Endothelial cell of umbilical vein (primary cell): ENCODE results near the gene PPP1R26. TPM values are rescaled to one million over a fixed set of nuclear protein-coding genes. Genes with fewer than 3 reads are reported as not detected.

ENCODE experiments used
- BruUV-seq: library from RNA; stranded (reverse); fragments of 400-500 nt; replicated peaks from 2 replicates; lab custom pipeline; 2021; lab: Mats Ljungman, UMichigan
- CTCF ChIA-PET: fragments of 300-600, 350-600 bp; sonication (Branson Sonifier 250); formaldehyde crosslinking; loops from one replicate; lab custom pipeline; 2021; ENCODE audit warnings: antibody characterized with exemption, inconsistent platforms; lab: Charles Lee
- POLR2A ChIA-PET: fragments of 300-600, 350-600 bp; sonication (Branson Sonifier 250); formaldehyde crosslinking; loops from one replicate; lab custom pipeline; 2021; ENCODE audit warnings: antibody characterized with exemption, inconsistent platforms; lab: Charles Lee
- DNase-seq: peaks from one replicate; pipeline ENCODE4 v3.0.0-alpha.2; 2011; ENCODE audit warnings: low read depth, low spot score
- FAIRE-seq: peaks from 2 replicates; lab custom pipeline; 2011; peaks lifted over from hg19 to GRCh38; lab: Jason Lieb, UNC
- H2AFZ ChIP-seq: 2 replicates; pipeline ENCODE4 v1.6.0; 2012; ENCODE audit warnings: low read depth, low read length, control low read depth, inconsistent platforms
- H3K27ac ChIP-seq: 2 replicates; pipeline ENCODE4 v1.5.1; 2011; ENCODE audit warnings: low read depth, mild to moderate bottlenecking, control low read depth, low read length, moderate library complexity; ENCODE audit not compliant: insufficient read depth
- H3K27me3 ChIP-seq, 2 experiments: 2 replicates each; pipeline versions ENCODE4 v1.6.0 to v1.6.1; 2011; ENCODE audit warnings: low read length in 2 of 2, mixed read lengths in 1 of 2; ENCODE audit not compliant: control insufficient read depth in 2 of 2, insufficient read depth in 2 of 2
- H3K36me3 ChIP-seq, 2 experiments: 2 replicates in 1 of 2; 3 replicates in 1 of 2; pipeline ENCODE4 v1.5.1; 2011; ENCODE audit warnings: low read length in 2 of 2, mild to moderate bottlenecking in 1 of 2, moderate library complexity in 1 of 2; ENCODE audit not compliant: control insufficient read depth in 2 of 2, insufficient read depth in 2 of 2; ENCODE audit errors: extremely low read depth in 1 of 2
- H3K4me1 ChIP-seq: 3 replicates; pipeline ENCODE4 v1.5.1; 2011; ENCODE audit warnings: mild to moderate bottlenecking, low read length; ENCODE audit not compliant: control insufficient read depth, insufficient read depth; ENCODE audit errors: extremely low read depth
- H3K4me2 ChIP-seq: 2 replicates; pipeline ENCODE4 v1.6.1; 2011; ENCODE audit warnings: low read length, control low read depth, mixed read lengths; ENCODE audit not compliant: insufficient read depth
- H3K4me3 ChIP-seq, 3 experiments: fragments of 200-600 bp in 1 of 3; sonication (generic), shearing (Covaris generic) in 1 of 3; replicated peaks in 1 of 3; 2 replicates each; pipeline ENCODE4 v1.5.1; 2011 to 2016; ENCODE audit warnings: control low read depth in 3 of 3, low read length in 3 of 3, mild to moderate bottlenecking in 2 of 3, inconsistent platforms in 1 of 3, low read depth in 1 of 3, moderate library complexity in 1 of 3; ENCODE audit not compliant: insufficient read depth in 1 of 3
- H3K79me2 ChIP-seq: 2 replicates; pipeline ENCODE4 v1.6.0; 2012; ENCODE audit warnings: low read length, inconsistent platforms; ENCODE audit not compliant: control insufficient read depth, insufficient read depth
- H3K9ac ChIP-seq: replicated peaks from 2 replicates; pipeline ENCODE3; 2011; ENCODE audit warnings: low read length, control low read depth; ENCODE audit not compliant: insufficient read depth; ENCODE audit errors: extremely low read depth
- H3K9me1 ChIP-seq: replicated peaks from 3 replicates; pipeline ENCODE4 v1.6.0; 2011; ENCODE audit warnings: mild to moderate bottlenecking, low read length; ENCODE audit not compliant: control insufficient read depth, insufficient read depth; ENCODE audit errors: extremely low read depth
- H3K9me3 ChIP-seq: replicated peaks from 2 replicates; pipeline ENCODE4 v1.5.1; 2012; ENCODE audit warnings: low read length, inconsistent platforms; ENCODE audit not compliant: control insufficient read depth, insufficient read depth
- H4K20me1 ChIP-seq: replicated peaks from 2 replicates; pipeline ENCODE3; 2011; ENCODE audit warnings: mild to moderate bottlenecking, low read length; ENCODE audit not compliant: control insufficient read depth, insufficient read depth; ENCODE audit errors: extremely low read depth
- EZH2 ChIP-seq: IDR thresholded peaks from 2 replicates; pipeline ENCODE4 v1.6.1; 2012; ENCODE audit warnings: borderline replicate concordance, low read depth, mild to moderate bottlenecking, moderate library complexity, low read length, inconsistent platforms; ENCODE audit not compliant: severe bottlenecking
- GATA2 ChIP-seq: IDR thresholded peaks from 2 replicates; pipeline ENCODE4 v1.7.0; 2011; ENCODE audit warnings: low read depth, mild to moderate bottlenecking, moderate library complexity, mixed read lengths, low read length; ENCODE audit not compliant: insufficient read length, insufficient read depth
- JUN ChIP-seq: IDR thresholded peaks from 2 replicates; pipeline ENCODE4 v1.6.1; 2011; ENCODE audit warnings: borderline replicate concordance, low read depth; ENCODE audit not compliant: insufficient read length, insufficient read depth
- POLR2AphosphoS5 ChIP-seq: IDR thresholded peaks from 2 replicates; pipeline ENCODE4 v1.6.1; 2012; ENCODE audit warnings: low read depth, mild to moderate bottlenecking, control low read depth, low read length, moderate library complexity; ENCODE audit not compliant: insufficient read depth
- dilution Hi-C: fragments of 300-500 bp; cut with MboI; formaldehyde crosslinking; loops from one replicate; pipeline ENCODE4 v1.15.0; 2019; ENCODE audit warnings: low sequenced_read_pairs; ENCODE audit not compliant: extremely low pct_ligation_motif_present
- intact Hi-C: fragments of 100-400 bp; cut with micrococcal nuclease; formaldehyde crosslinking; loops from one replicate; pipeline ENCODE4 v1.10.0; 2022
- polyA plus RNA-seq, 4 experiments: library from polyadenylated mRNA; depleted of rRNA in 3 of 4; stranded (reverse) in 3 of 4; unstranded in 1 of 4; fragments of >200 nt; gene quantifications; 2 replicates each; pipeline versions ENCODE4 v1.2.1 to v1.2.3, GENCODE V29; 2011 to 2012; ENCODE audit warnings: missing spikeins in 1 of 4
- total RNA-seq: library from RNA; stranded (reverse); gene quantifications from 2 replicates; pipeline ENCODE4 v1.2.3, GENCODE V29; 2021
- TF ChIP-seq, protein P1 (sequence below), 2 donors: IDR thresholded peaks; 1 replicate in 1 of 2; 2 replicates in 1 of 2; pipeline ENCODE4 v1.5.1; 2011; ENCODE audit warnings: low read length in 2 of 2, mild to moderate bottlenecking in 2 of 2, moderate library complexity in 2 of 2, control low read depth in 1 of 2, inconsistent platforms in 1 of 2, low read depth in 1 of 2; ENCODE audit not compliant: insufficient read depth in 1 of 2; ENCODE audit errors: extremely low read depth in 1 of 2

PPP1R26 gene
- total and polyA plus RNA-seq, 2 donors (not counting 3 experiments of a cell fraction or from before 2014, with no cell fraction given) = 5.9 to 16.9 TPM

DNA sequence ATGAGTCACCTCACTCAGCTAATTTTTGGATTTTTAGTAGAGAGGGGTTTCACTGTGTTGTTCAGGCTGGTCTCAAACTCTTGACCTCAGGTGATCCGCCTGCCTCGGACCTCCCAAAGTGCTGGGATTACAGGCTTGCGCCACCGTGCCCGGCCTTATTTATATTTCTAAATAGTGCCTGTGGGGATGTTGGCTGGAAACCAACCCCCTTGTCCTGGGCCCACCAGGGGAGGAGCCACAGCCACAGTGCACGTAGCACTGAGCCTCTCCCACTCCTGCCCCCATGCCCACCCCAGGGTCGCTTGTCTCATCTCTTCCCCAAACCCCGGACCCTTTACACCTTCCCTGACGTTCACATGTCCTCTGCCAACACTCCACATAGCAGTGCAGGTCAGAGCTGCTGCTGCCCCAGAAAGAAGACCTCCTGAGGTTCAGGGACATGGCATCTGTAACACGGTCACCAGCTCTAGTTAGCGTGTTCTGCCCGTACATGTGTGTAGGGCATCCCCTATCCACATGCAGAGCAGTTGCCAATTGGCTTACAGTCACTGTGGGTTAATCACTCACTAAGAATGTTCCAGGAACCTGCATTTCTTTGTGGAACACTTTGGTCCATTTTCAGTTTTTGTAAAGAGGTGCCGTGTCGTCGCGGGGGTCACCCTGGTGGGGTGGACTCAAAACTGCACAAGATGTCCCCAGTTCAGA is 10.7 kb downstream of the PPP1R26 start:
- Histone ChIP-seq H3K36me3 (peaks cover 0 to 17% of the 10 kb centered on the region in 2 experiments), H3K9ac (no peak overlapping the region), H3K79me2 (no peaks in the 10 kb centered on the region), H3K4me3 (no peak overlapping the region), H3K4me2 (no peak overlapping the region), H4K20me1 (no peaks in the 10 kb centered on the region), H3K27ac (no peak overlapping the region), H3K9me1 (no peaks in the 10 kb centered on the region), H3K4me1 (no peaks in the 10 kb centered on the region), H3K27me3 (no peaks in the 10 kb centered on the region), H3K9me3 (no peaks in the 10 kb centered on the region), H2AFZ (no peak overlapping the region)
- dilution Hi-C loops = no loop called here
- intact Hi-C loops = no loop called here
- DNase-seq = no peak
- ChIA-PET POLR2A (no interaction called here), CTCF (interaction anchor here (1.2 to 2.0 kb wide), 2 partner anchors 10 to 14 kb away, joined by 5 to 6 read pairs; no protein-coding TSS in a partner anchor)
- no peak for FAIRE-seq
- TF ChIP-seq EZH2 (no peak), JUN (no peak)
- no TSS peak for BruUV-seq

DNA sequence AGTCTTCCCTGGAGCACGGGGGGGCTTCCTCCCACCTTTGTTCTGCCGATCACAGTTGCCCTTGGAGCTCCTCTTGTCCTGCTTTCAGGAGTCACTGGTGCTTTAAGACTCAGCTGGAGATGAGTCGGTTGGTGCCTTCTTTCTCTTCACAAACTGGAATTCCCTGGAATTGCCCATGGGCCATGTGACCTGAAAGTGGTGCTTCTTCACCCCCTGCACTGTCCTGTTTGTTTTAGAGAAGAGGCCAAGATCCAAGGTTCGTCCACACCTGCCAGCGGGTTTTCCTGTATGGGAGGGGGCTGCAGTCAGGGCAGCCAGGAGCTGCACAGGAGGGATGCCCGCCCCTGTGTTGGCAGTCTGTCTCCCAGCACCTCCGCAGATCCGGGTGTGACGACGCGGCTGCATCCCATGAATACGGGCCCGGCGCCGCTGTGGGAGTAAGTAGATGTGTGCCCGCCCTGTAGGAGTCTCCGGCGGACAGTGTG is 11.4 kb downstream of the PPP1R26 start:
- CTCF ChIA-PET = interaction anchor here (1.2 to 2.0 kb wide), 2 partner anchors 11 to 14 kb away, joined by 5 to 6 read pairs; no protein-coding TSS in a partner anchor
- no peak for DNase-seq

More for the DNA sequence above, 11.4 kb downstream of the PPP1R26 start:
- Histone ChIP-seq H3K79me2 (no peaks in the 10 kb centered on the region), H3K9ac (no peak overlapping the region), H3K27me3 (no peaks in the 10 kb centered on the region), H3K9me1 (no peaks in the 10 kb centered on the region), H3K4me3 (no peak overlapping the region), H3K27ac (no peak overlapping the region), H2AFZ (no peak overlapping the region), H4K20me1 (no peaks in the 10 kb centered on the region), H3K36me3 (peaks cover 0 to 10% of the 10 kb centered on the region in 2 experiments), H3K9me3 (no peaks in the 10 kb centered on the region), H3K4me1 (no peaks in the 10 kb centered on the region), H3K4me2 (no peak overlapping the region)
- intact Hi-C loops (no loop called here), dilution Hi-C loops (no loop called here)
- BruUV-seq = no TSS peak
- no peak for FAIRE-seq
- POLR2A ChIA-PET = no interaction called here
- no peak for TF ChIP-seq POLR2AphosphoS5
- TF ChIP-seq, protein P1, sequence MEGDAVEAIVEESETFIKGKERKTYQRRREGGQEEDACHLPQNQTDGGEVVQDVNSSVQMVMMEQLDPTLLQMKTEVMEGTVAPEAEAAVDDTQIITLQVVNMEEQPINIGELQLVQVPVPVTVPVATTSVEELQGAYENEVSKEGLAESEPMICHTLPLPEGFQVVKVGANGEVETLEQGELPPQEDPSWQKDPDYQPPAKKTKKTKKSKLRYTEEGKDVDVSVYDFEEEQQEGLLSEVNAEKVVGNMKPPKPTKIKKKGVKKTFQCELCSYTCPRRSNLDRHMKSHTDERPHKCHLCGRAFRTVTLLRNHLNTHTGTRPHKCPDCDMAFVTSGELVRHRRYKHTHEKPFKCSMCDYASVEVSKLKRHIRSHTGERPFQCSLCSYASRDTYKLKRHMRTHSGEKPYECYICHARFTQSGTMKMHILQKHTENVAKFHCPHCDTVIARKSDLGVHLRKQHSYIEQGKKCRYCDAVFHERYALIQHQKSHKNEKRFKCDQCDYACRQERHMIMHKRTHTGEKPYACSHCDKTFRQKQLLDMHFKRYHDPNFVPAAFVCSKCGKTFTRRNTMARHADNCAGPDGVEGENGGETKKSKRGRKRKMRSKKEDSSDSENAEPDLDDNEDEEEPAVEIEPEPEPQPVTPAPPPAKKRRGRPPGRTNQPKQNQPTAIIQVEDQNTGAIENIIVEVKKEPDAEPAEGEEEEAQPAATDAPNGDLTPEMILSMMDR (IDR thresholded peaks at IDR 0.05; ENCODE audit: extremely low read depth in 1 of 2, insufficient read depth in 1 of 2, low read depth in 1 of 2, low read length in 2 of 2) = no peak
- TF ChIP-seq GATA2 = no peak
- no peak for TF ChIP-seq JUN
